Measurements from ENCODE around the gene RAMP1.

DNA sequence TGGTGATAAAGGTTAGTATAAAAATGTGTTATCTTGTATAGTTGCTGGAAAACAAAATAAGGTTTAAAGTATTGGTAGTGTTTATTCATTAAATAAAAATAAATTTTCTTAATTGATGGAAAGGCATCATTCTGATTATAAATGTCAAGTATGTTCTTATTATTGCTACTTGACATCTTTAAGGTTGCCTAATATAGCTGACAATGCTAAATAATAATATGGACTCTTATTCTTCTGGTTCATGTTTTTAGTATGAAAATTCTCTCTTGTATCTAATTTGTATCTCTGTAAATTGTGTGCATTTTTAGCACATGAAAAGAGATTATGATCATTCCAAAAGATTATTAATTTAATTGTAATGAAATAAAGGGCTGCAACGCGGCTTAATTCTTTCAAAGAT lies 35.9 kb upstream of the RAMP1 start:
- TF ChIP-seq, protein P1, sequence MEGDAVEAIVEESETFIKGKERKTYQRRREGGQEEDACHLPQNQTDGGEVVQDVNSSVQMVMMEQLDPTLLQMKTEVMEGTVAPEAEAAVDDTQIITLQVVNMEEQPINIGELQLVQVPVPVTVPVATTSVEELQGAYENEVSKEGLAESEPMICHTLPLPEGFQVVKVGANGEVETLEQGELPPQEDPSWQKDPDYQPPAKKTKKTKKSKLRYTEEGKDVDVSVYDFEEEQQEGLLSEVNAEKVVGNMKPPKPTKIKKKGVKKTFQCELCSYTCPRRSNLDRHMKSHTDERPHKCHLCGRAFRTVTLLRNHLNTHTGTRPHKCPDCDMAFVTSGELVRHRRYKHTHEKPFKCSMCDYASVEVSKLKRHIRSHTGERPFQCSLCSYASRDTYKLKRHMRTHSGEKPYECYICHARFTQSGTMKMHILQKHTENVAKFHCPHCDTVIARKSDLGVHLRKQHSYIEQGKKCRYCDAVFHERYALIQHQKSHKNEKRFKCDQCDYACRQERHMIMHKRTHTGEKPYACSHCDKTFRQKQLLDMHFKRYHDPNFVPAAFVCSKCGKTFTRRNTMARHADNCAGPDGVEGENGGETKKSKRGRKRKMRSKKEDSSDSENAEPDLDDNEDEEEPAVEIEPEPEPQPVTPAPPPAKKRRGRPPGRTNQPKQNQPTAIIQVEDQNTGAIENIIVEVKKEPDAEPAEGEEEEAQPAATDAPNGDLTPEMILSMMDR (IDR thresholded peaks at IDR 0.05; ENCODE audit: poor library complexity) = no peak
- TF ChIP-seq EZH2 (IDR thresholded peaks at IDR 0.05; ENCODE audit: borderline replicate concordance) = no peak

Data from hepatocyte (in vitro differentiated cells).